ENCODE results near the gene CA6.

DNA sequence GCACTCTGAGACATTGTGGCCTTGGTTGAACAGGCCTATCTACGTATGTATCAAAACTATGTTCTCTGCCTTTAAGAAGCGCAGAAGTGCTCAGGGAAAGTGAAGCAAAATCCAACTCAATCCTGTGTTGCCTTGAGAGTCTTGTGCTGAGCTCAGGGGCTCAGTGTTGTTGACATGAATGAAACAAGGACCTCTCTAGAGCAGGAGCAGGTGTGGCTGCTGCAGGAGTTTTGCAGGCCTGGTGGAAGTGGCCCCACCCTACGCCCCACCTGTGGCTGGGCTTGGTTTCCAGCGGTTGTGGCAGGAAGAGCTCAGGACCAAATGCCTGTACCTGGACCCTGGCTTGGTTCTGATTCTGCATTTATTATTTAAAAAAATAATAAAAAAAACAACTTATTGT lies 20.9 kb downstream of the CA6 start:
- TF ChIP-seq, protein P1, sequence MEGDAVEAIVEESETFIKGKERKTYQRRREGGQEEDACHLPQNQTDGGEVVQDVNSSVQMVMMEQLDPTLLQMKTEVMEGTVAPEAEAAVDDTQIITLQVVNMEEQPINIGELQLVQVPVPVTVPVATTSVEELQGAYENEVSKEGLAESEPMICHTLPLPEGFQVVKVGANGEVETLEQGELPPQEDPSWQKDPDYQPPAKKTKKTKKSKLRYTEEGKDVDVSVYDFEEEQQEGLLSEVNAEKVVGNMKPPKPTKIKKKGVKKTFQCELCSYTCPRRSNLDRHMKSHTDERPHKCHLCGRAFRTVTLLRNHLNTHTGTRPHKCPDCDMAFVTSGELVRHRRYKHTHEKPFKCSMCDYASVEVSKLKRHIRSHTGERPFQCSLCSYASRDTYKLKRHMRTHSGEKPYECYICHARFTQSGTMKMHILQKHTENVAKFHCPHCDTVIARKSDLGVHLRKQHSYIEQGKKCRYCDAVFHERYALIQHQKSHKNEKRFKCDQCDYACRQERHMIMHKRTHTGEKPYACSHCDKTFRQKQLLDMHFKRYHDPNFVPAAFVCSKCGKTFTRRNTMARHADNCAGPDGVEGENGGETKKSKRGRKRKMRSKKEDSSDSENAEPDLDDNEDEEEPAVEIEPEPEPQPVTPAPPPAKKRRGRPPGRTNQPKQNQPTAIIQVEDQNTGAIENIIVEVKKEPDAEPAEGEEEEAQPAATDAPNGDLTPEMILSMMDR (conservative IDR thresholded peaks at IDR 0.05; ENCODE audit: low read length): no peak
- no peak for TF ChIP-seq EZH2phosphoT487 (IDR thresholded peaks at IDR 0.05; ENCODE audit: borderline replicate concordance)

All from Loucy (cell line).